Calu3 (cell line): Measurements from ENCODE around the gene ZNF700. TPM values are rescaled to one million over a fixed set of nuclear protein-coding genes. Genes with fewer than 3 reads are reported as not detected.
"Not testable (repeated sequence)": the region's sequence is repeated elsewhere in the genome, so short reads cannot be mapped to it uniquely, and the experiment has no call there.

Experiments
- BruUV-seq: library from RNA; stranded (reverse); fragments of 400-500 nt; replicated peaks from 2 replicates; lab custom pipeline; 2021; lab: Mats Ljungman, UMichigan
- CTCF ChIA-PET: fragments of 300-600 bp; sonication (Branson Sonifier 250); formaldehyde crosslinking; loops from one replicate; lab custom pipeline; 2022; ENCODE audit warnings: antibody characterized with exemption; lab: Charles Lee
- DNase-seq: peaks from one replicate; pipeline ENCODE4 v3.0.0; 2022
- H3K27ac Mint-ChIP-seq: one replicate; pipeline ENCODE4 v1.8.0; 2022; ENCODE audit warnings: mixed read lengths; ENCODE audit not compliant: unreplicated experiment
- H3K27me3 Mint-ChIP-seq: one replicate; pipeline ENCODE4 v1.8.0; 2022; ENCODE audit warnings: mixed read lengths; ENCODE audit not compliant: unreplicated experiment
- H3K36me3 Mint-ChIP-seq: one replicate; pipeline ENCODE4 v1.8.0; 2022; ENCODE audit warnings: mild to moderate bottlenecking, moderate library complexity, mixed read lengths; ENCODE audit not compliant: insufficient read depth, unreplicated experiment
- H3K4me1 Mint-ChIP-seq: one replicate; pipeline ENCODE4 v1.8.0; 2022; ENCODE audit warnings: mild to moderate bottlenecking, low read depth, mixed read lengths; ENCODE audit not compliant: unreplicated experiment
- H3K4me3 Mint-ChIP-seq: one replicate; pipeline ENCODE4 v1.8.0; 2022; ENCODE audit warnings: mild to moderate bottlenecking, low read depth, moderate library complexity, mixed read lengths; ENCODE audit not compliant: unreplicated experiment
- H3K9me3 Mint-ChIP-seq: one replicate; pipeline ENCODE4 v1.8.0; 2022; ENCODE audit warnings: low read depth, mixed read lengths; ENCODE audit not compliant: unreplicated experiment
- intact Hi-C: fragments of 100-400 bp; cut with micrococcal nuclease; formaldehyde crosslinking; loops from one replicate; pipeline ENCODE4 v1.10.0; 2022; ENCODE audit not compliant: unreplicated experiment
- total RNA-seq: library from RNA; stranded (reverse); gene quantifications from 2 replicates; pipeline ENCODE4 v1.2.3, GENCODE V29; 2022
- TF ChIP-seq, protein P1 (sequence below): fragments of 200-600 bp; IDR thresholded peaks from one replicate; pipeline ENCODE4 v1.8.0; 2022; ENCODE audit warnings: antibody characterized with exemption; ENCODE audit not compliant: unreplicated experiment

Gene ZNF700
- total RNA-seq, 1 experiment from 2014 or later = 11.4 TPM

DNA sequence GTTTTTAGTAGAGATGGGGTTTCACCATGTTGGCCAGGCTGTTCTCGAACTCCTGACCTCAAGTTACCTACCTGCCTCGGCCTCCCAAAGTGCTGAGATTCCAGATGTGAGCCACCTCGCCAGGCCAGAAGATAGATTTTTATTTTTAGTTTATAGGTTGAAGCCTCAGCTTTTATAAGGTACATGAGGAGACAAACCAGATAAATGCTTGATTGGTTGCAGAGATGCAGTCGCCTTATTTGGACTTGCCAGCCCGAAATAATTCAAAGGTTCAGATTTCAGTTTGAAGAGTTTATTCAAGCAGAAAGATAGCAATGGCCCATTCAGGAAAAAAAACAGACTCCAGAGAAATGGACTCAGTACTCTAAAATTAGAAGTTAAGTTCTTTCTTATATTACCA, 34.3 kb upstream of the ZNF700 start:
- Mint-ChIP-seq H3K9me3 (peaks cover 12% of the 10 kb centered on the region), H3K4me1 (no peaks in the 10 kb centered on the region), H3K4me3 (no peak overlapping the region), H3K36me3 (peaks cover 27% of the 10 kb centered on the region), H3K27me3 (no peaks in the 10 kb centered on the region), H3K27ac (no peak overlapping the region)
- TF ChIP-seq, protein P1, sequence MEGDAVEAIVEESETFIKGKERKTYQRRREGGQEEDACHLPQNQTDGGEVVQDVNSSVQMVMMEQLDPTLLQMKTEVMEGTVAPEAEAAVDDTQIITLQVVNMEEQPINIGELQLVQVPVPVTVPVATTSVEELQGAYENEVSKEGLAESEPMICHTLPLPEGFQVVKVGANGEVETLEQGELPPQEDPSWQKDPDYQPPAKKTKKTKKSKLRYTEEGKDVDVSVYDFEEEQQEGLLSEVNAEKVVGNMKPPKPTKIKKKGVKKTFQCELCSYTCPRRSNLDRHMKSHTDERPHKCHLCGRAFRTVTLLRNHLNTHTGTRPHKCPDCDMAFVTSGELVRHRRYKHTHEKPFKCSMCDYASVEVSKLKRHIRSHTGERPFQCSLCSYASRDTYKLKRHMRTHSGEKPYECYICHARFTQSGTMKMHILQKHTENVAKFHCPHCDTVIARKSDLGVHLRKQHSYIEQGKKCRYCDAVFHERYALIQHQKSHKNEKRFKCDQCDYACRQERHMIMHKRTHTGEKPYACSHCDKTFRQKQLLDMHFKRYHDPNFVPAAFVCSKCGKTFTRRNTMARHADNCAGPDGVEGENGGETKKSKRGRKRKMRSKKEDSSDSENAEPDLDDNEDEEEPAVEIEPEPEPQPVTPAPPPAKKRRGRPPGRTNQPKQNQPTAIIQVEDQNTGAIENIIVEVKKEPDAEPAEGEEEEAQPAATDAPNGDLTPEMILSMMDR = no peak
- no TSS peak for BruUV-seq
- no peak for DNase-seq
- intact Hi-C loops = no loop called here
- CTCF ChIA-PET = interaction anchor here (0.6 kb wide), 2 partner anchors 34 to 429 kb away, joined by 4 to 5 read pairs; no protein-coding TSS in a partner anchor

GRCh38 chr19:11894851-11895250, 30.1 kb upstream of the ZNF700 start:
- Mint-ChIP-seq H3K27ac (no peak overlapping the region), H3K27me3 (no peaks in the 10 kb centered on the region), H3K9me3 (peaks cover 11% of the 10 kb centered on the region), H3K4me1 (no peaks in the 10 kb centered on the region), H3K4me3 (no peak overlapping the region), H3K36me3 (peaks cover 5% of the 10 kb centered on the region)
- intact Hi-C loops = no loop called here
- TF ChIP-seq, protein P1 = no peak
- no peak for DNase-seq
- CTCF ChIA-PET = no interaction called here
- BruUV-seq = no TSS peak

DNA sequence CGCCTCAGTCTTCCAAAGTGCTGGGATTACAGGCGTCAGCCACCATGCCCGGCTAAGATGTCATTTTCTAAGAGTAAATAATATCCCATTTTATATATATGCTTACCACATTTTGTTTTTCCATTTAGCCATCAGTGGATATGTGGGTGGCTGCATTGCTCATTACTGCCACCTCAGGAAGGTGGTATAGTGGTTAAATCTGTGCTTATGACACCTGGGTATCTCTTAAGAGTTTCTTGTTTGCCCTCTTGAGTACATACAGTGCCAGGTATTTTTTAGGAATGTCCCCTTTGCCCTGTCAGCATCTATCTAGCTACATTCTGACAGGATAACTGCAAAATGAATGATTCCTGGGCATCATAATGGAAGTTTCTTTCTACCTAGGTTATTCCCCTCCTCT, 22.7 kb upstream of the ZNF700 start:
- intact Hi-C loops = no loop called here
- TF ChIP-seq, protein P1 = no peak
- BruUV-seq = no TSS peak
- Mint-ChIP-seq H3K36me3 (no peaks in the 10 kb centered on the region), H3K27me3 (no peaks in the 10 kb centered on the region), H3K4me1 (no peaks in the 10 kb centered on the region), H3K4me3 (no peak overlapping the region), H3K9me3 (peaks cover 9% of the 10 kb centered on the region), H3K27ac (no peak overlapping the region)
- DNase-seq = no peak
- CTCF ChIA-PET = no interaction called here

GRCh38 chr19:11905928-11906327, 19.0 kb upstream of the ZNF700 start:
- CTCF ChIA-PET = no interaction called here
- H3K27me3 Mint-ChIP-seq = no peaks in the 10 kb centered on the region
- TF ChIP-seq, protein P1 = no peak
- H3K4me1 Mint-ChIP-seq = no peaks in the 10 kb centered on the region
- intact Hi-C loops = no loop called here
- H3K36me3 Mint-ChIP-seq = peaks cover 4% of the 10 kb centered on the region
- H3K4me3 Mint-ChIP-seq = no peak overlapping the region
- no TSS peak for BruUV-seq
- peaks cover 11% of the 10 kb centered on the region for H3K9me3 Mint-ChIP-seq
- H3K27ac Mint-ChIP-seq = no peak overlapping the region
- no peak for DNase-seq

- CTCF ChIA-PET, H3K27ac Mint-ChIP-seq, H3K9me3 Mint-ChIP-seq, intact Hi-C loops, H3K27me3 Mint-ChIP-seq, DNase-seq, H3K36me3 Mint-ChIP-seq, BruUV-seq, H3K4me3 Mint-ChIP-seq, H3K4me1 Mint-ChIP-seq: not testable (repeated sequence)
Measured at GRCh38 chr19:11911937-11912336, 13.0 kb upstream of the ZNF700 start.

DNA sequence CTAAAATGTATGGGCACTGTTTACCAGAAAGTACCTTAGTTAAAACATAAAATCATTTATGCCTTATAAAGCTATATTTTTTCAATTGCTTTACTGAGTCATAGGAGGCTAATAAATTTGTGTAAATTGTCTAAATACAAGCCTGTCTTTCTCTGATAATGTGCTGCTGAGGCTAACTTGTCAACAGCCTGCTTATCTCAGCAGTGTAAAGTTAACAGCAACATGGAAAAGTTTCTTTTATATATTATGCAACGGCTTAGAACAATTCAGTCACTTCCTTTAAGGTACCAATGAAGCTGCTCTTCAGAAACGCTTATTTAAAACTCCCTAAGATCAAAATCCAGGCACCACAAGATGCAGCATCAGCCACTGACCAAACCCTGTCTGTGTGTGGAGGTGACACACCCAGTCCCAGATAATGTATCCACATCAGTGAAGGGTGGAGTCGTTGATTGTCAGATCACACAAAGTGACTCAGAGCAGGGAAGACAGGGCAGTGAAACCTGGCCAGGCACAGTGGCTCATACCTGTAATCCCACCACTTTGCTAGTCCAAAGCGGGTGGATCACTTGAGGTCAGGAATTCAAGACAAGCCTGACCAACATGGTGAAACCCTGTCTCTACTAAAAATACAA, 10.4 kb upstream of the ZNF700 start:
- H3K9me3 Mint-ChIP-seq, CTCF ChIA-PET, H3K36me3 Mint-ChIP-seq, H3K4me3 Mint-ChIP-seq, intact Hi-C loops, H3K27me3 Mint-ChIP-seq, BruUV-seq, H3K27ac Mint-ChIP-seq, DNase-seq, H3K4me1 Mint-ChIP-seq: not testable (repeated sequence)
